DND-41 (cell line): ENCODE results near the gene PRSS12.

Experiments
- ATAC-seq: fragments of 200-7000 bp; cut with Tn5 transposase; 3 replicates; pipeline ENCODE4 v1.9.1; 2021; ENCODE audit warnings: low read depth; ENCODE audit not compliant: insufficient read depth
- DNase-seq: peaks from one replicate; pipeline ENCODE4 v3.0.0-alpha.2; 2020
- H2AFZ ChIP-seq: 2 replicates; pipeline ENCODE4 v1.6.0; 2012; ENCODE audit warnings: low read depth, low read length
- H3K27ac ChIP-seq: 2 replicates; pipeline ENCODE4 v1.5.1; 2012; ENCODE audit warnings: low read length, inconsistent platforms
- H3K27me3 ChIP-seq: fragments of 200-600 bp; sonication (generic); 2 replicates; pipeline ENCODE4 v1.6.0; 2012; ENCODE audit warnings: low read length, mild to moderate bottlenecking, inconsistent platforms; ENCODE audit not compliant: insufficient read depth, poor library complexity
- H3K36me3 ChIP-seq: 2 replicates; pipeline ENCODE4 v1.5.1; 2012; ENCODE audit warnings: low read length, inconsistent platforms; ENCODE audit not compliant: insufficient read depth
- H3K4me1 ChIP-seq: 2 replicates; pipeline ENCODE4 v1.5.1; 2012; ENCODE audit warnings: mild to moderate bottlenecking, low read length; ENCODE audit not compliant: insufficient read depth
- H3K4me2 ChIP-seq: 2 replicates; pipeline ENCODE4 v1.6.0; 2012; ENCODE audit warnings: mild to moderate bottlenecking, moderate library complexity, low read length, inconsistent platforms; ENCODE audit not compliant: insufficient read depth
- H3K4me3 ChIP-seq, 2 experiments: fragments of 200-600 bp in 1 of 2; shearing (Covaris generic) in 1 of 2; 2 replicates each; pipeline ENCODE4 v1.5.1; 2012 to 2016; ENCODE audit warnings: inconsistent platforms in 2 of 2, low read length in 2 of 2, mild to moderate bottlenecking in 2 of 2, low read depth in 1 of 2, moderate library complexity in 1 of 2
- H3K79me2 ChIP-seq: 2 replicates; pipeline ENCODE4 v1.6.0; 2012; ENCODE audit warnings: low read length, inconsistent platforms; ENCODE audit not compliant: insufficient read depth
- H3K9ac ChIP-seq: 2 replicates; pipeline ENCODE4 v1.6.0; 2012; ENCODE audit warnings: low read depth, mild to moderate bottlenecking, inconsistent platforms, low read length, moderate library complexity
- H3K9me3 ChIP-seq: 2 replicates; pipeline ENCODE4 v1.5.1; 2012; ENCODE audit warnings: low read length, moderate library complexity, mild to moderate bottlenecking, inconsistent platforms; ENCODE audit not compliant: insufficient read depth, severe bottlenecking
- H4K20me1 ChIP-seq: 2 replicates; pipeline ENCODE4 v1.6.0; 2012; ENCODE audit warnings: low read length; ENCODE audit not compliant: insufficient read depth
- EZH2 ChIP-seq: IDR thresholded peaks from 3 replicates; pipeline ENCODE4 v1.6.1; 2012; ENCODE audit warnings: borderline replicate concordance, low read depth, mild to moderate bottlenecking, moderate library complexity, low read length, inconsistent platforms; ENCODE audit not compliant: severe bottlenecking
- TF ChIP-seq, protein P1 (sequence below): IDR thresholded peaks from 2 replicates; pipeline ENCODE4 v1.5.1; 2012; ENCODE audit warnings: borderline replicate concordance, low read length, moderate library complexity, mild to moderate bottlenecking; ENCODE audit not compliant: poor library complexity, severe bottlenecking; ENCODE audit errors: extremely low read depth

PRSS12 gene

DNA sequence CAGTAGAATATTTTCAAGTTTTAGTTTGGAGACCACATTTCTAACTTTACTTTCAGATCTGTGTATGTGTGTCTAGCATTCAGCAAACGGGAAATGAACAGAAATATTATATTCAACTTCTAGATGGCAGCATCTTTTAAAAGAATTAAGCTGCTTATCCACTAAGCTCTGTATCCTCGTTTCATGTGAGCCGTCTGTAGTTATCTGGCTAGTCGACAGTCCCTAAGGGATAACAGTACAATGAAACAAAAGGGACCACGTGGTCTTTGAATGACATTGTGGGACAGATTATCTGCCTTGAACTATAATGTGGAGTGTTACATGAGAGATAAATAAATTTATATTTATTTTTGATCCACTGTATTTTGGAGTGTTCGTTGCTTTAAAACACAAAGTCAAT lies 35.8 kb upstream of the PRSS12 start:
- Histone ChIP-seq H3K9ac (no peak overlapping the region), H3K36me3 (no peaks in the 10 kb centered on the region), H3K27me3 (no peaks in the 10 kb centered on the region), H3K4me2 (no peak overlapping the region), H2AFZ (no peak overlapping the region), H3K4me1 (no peaks in the 10 kb centered on the region), H3K27ac (no peak overlapping the region), H3K4me3 (no peak overlapping the region), H4K20me1 (no peaks in the 10 kb centered on the region), H3K9me3 (no peaks in the 10 kb centered on the region), H3K79me2 (no peaks in the 10 kb centered on the region)
- no peak for DNase-seq
- no peak for ATAC-seq
- TF ChIP-seq, protein P1, sequence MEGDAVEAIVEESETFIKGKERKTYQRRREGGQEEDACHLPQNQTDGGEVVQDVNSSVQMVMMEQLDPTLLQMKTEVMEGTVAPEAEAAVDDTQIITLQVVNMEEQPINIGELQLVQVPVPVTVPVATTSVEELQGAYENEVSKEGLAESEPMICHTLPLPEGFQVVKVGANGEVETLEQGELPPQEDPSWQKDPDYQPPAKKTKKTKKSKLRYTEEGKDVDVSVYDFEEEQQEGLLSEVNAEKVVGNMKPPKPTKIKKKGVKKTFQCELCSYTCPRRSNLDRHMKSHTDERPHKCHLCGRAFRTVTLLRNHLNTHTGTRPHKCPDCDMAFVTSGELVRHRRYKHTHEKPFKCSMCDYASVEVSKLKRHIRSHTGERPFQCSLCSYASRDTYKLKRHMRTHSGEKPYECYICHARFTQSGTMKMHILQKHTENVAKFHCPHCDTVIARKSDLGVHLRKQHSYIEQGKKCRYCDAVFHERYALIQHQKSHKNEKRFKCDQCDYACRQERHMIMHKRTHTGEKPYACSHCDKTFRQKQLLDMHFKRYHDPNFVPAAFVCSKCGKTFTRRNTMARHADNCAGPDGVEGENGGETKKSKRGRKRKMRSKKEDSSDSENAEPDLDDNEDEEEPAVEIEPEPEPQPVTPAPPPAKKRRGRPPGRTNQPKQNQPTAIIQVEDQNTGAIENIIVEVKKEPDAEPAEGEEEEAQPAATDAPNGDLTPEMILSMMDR: no peak
- no peak for TF ChIP-seq EZH2

DNA sequence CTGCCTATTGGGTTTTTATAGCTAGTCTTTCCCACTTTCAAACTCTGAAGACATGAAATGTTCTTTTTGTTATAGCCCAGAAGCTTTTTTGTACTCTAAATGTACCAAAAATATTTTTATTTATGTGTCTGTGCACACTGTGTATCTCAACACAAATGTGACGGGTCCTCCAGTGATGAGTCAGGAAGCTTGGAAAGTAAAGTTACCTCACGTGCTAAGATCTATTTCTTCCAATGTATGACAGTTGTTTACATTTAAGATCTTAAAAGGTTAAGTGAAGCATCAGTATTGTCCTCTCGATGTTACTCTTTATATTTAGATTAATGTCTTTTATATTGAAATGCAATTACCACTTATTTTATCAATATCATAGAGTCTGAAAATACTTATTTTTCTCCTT lies 29.1 kb upstream of the PRSS12 start:
- Histone ChIP-seq H3K4me2 (no peak overlapping the region), H3K27ac (no peak overlapping the region), H3K36me3 (no peaks in the 10 kb centered on the region), H3K9me3 (no peaks in the 10 kb centered on the region), H3K9ac (no peak overlapping the region), H4K20me1 (no peaks in the 10 kb centered on the region), H3K27me3 (peaks cover 4% of the 10 kb centered on the region), H3K4me1 (no peaks in the 10 kb centered on the region), H2AFZ (no peak overlapping the region), H3K4me3 (no peak overlapping the region), H3K79me2 (no peaks in the 10 kb centered on the region)
- no peak for TF ChIP-seq EZH2
- TF ChIP-seq, protein P1: no peak
- ATAC-seq (no peak), DNase-seq (no peak)

DNA sequence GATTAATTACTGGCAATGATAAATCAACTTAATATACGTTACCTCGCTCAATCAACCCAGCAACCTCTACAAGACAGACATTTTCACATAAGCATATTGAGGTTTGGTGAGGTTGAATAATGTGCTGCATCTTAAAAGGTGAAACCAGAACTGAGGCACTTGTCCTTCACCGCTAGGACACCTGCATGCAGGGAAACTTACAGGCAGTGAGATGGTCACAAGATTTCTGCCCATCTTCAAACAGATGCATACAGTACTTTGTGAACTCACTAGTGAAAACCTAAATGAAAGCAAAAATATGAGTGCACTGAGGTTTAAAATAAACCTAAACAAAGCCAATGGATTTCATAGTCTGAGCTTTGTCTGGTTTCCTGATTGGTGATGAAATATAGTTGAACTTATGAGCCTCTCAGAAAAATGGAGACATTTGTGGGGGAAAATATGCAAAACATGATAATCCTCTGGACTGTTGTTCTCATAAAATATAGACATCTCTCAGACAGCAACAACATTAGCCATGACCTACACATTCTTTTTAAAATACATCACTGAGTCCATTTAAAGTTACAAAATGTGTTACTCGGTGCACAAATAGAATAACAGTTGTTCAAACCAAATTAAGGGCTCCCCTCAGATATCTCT lies 20.9 kb upstream of the PRSS12 start:
- TF ChIP-seq, protein P1: no peak
- TF ChIP-seq EZH2: no peak
- ATAC-seq: no peak
- Histone ChIP-seq H4K20me1 (no peaks in the 10 kb centered on the region), H3K27me3 (no peaks in the 10 kb centered on the region), H3K36me3 (no peaks in the 10 kb centered on the region), H3K4me3 (no peak overlapping the region), H3K27ac (no peak overlapping the region), H2AFZ (no peak overlapping the region), H3K4me1 (no peaks in the 10 kb centered on the region), H3K9ac (no peak overlapping the region), H3K4me2 (no peak overlapping the region), H3K9me3 (no peaks in the 10 kb centered on the region), H3K79me2 (no peaks in the 10 kb centered on the region)
- no peak for DNase-seq

DNA sequence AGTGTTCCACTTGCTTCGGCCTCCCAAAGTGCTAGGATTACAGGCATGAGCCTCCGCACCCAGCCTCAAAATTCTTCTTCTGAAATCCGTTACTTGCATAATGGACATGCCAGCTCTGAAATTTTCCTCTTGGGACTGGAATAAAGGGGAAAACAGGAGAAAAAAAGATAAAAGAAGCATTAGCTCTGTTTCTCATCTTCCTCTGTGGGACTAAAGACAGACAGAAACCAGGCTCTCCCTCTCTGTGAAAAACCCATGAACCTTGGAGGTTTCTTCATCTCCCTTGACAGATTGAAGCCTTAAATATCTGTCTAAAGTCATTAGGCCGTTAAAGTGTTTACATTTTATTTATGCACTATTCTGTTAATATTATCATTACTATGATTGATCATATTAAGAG lies 19.4 kb upstream of the PRSS12 start:
- H4K20me1 ChIP-seq: no peaks in the 10 kb centered on the region
- no peak overlapping the region for H2AFZ ChIP-seq
- no peaks in the 10 kb centered on the region for H3K79me2 ChIP-seq
- H3K9ac ChIP-seq: no peak overlapping the region
- no peak for ATAC-seq
- no peaks in the 10 kb centered on the region for H3K36me3 ChIP-seq
- no peaks in the 10 kb centered on the region for H3K4me1 ChIP-seq
- H3K4me3 ChIP-seq: no peak overlapping the region
- no peak for TF ChIP-seq EZH2
- TF ChIP-seq, protein P1: no peak
- no peak overlapping the region for H3K27ac ChIP-seq
- no peak overlapping the region for H3K4me2 ChIP-seq
- no peaks in the 10 kb centered on the region for H3K27me3 ChIP-seq
- H3K9me3 ChIP-seq: no peaks in the 10 kb centered on the region
- no peak for DNase-seq
